Measurements from ENCODE around the gene SCD. TPM values are rescaled to one million over a fixed set of nuclear protein-coding genes. Genes with fewer than 3 reads are reported as not detected.
A peak's percentile ranks its signal among the peaks of the same experiment; 100 is the strongest.

The SCD gene
- total RNA-seq, 2 experiments from 2014 or later = 1.7 TPM

DNA sequence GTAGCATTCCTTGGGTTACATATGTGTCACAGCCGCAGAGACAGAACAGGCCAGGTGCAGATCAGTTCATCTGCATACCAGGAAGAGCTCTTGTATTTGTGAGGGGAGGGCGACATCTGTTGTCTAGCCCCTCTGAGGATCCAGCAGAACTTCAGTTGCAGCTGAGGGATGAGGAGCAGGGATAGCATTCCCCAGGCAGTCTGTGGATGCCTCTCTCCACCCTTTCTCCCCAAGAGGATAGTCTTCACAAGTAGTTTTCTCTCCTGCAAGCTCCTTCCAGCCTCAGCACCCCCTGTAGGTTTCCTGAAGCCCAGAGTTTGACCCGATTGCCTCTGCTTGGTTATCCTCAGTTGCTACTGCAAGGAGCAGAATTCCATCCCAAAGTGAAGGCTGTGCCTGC, 2.6 kb downstream of the SCD start:
- ATAC-seq (ENCODE audit: poor library complexity) (no peak), DNase-seq (no peak)
- Mint-ChIP-seq H3K4me1 (ENCODE audit: low read depth) (peaks cover 7% of the 10 kb centered on the region), H3K27me3 (peaks cover 4% of the 10 kb centered on the region), H3K36me3 (ENCODE audit: low read depth) (no peaks in the 10 kb centered on the region), H3K9me3 (no peaks in the 10 kb centered on the region), H3K27ac (no peak overlapping the region), H3K4me3 (peak overlapping the region; percentile 54)
- Histone ChIP-seq H3K4me3 (ENCODE audit: low read length) (no peak overlapping the region), H3K27me3 (ENCODE audit: control insufficient read depth in 1 of 2, insufficient read depth in 2 of 2, low read length in 2 of 2) (no peaks in the 10 kb centered on the region), H3K36me3 (ENCODE audit: insufficient read depth, low read length) (no peaks in the 10 kb centered on the region), H3K9me3 (ENCODE audit: control insufficient read depth in 1 of 2, insufficient read depth in 1 of 2, low read length in 2 of 2) (no peaks in the 10 kb centered on the region), H3K4me1 (ENCODE audit: insufficient read depth, low read length) (peaks cover 18% of the 10 kb centered on the region), H3K27ac (ENCODE audit: low read depth in 1 of 2, low read length in 2 of 2) (no peak overlapping the region)
- TF ChIP-seq CTCF (IDR thresholded peaks at IDR 0.05) = no peak
- CTCF ChIA-PET = interaction anchor here (0.8 kb wide), 1 partner anchor 133 kb away, joined by 3 read pairs; no protein-coding TSS in a partner anchor
- intact Hi-C loops (cut with DNase I, micrococcal nuclease) = no loop called here
- POLR2A ChIA-PET = interaction anchor here (1.1 kb wide), 1 partner anchor 24 kb away, joined by 3 read pairs; no protein-coding TSS in a partner anchor

- H3K4me3 ChIP-seq (ENCODE audit: low read length) = no peak overlapping the region
- no peaks in the 10 kb centered on the region for H3K36me3 ChIP-seq (ENCODE audit: insufficient read depth, low read length)
- TF ChIP-seq CTCF (IDR thresholded peaks at IDR 0.05) = no peak
- ChIA-PET CTCF (interaction anchor here (0.7 kb wide), 1 partner anchor 158 kb away, joined by 3 read pairs; no protein-coding TSS in a partner anchor), POLR2A (no interaction called here)
- DNase-seq (no peak), ATAC-seq (ENCODE audit: poor library complexity) (no peak)
- no peaks in the 10 kb centered on the region for H3K36me3 Mint-ChIP-seq (ENCODE audit: low read depth)
- no peaks in the 10 kb centered on the region for H3K9me3 Mint-ChIP-seq
- no peaks in the 10 kb centered on the region for H3K9me3 ChIP-seq (ENCODE audit: control insufficient read depth in 1 of 2, insufficient read depth in 1 of 2, low read length in 2 of 2)
- peaks cover 7% of the 10 kb centered on the region for H3K4me1 Mint-ChIP-seq (ENCODE audit: low read depth)
- H3K27me3 Mint-ChIP-seq = peaks cover 4% of the 10 kb centered on the region
- H3K4me1 ChIP-seq (ENCODE audit: insufficient read depth, low read length) = peaks cover 15% of the 10 kb centered on the region
- no peak overlapping the region for H3K4me3 Mint-ChIP-seq
- no peaks in the 10 kb centered on the region for H3K27me3 ChIP-seq (ENCODE audit: control insufficient read depth in 1 of 2, insufficient read depth in 2 of 2, low read length in 2 of 2)
- H3K27ac ChIP-seq (ENCODE audit: low read depth in 1 of 2, low read length in 2 of 2) = no peak overlapping the region
- no peak overlapping the region for H3K27ac Mint-ChIP-seq
- intact Hi-C loops (cut with DNase I, micrococcal nuclease) = no loop called here
Observed at GRCh38 chr10:100350914-100351485, 4.0 kb downstream of the SCD start.

DNA sequence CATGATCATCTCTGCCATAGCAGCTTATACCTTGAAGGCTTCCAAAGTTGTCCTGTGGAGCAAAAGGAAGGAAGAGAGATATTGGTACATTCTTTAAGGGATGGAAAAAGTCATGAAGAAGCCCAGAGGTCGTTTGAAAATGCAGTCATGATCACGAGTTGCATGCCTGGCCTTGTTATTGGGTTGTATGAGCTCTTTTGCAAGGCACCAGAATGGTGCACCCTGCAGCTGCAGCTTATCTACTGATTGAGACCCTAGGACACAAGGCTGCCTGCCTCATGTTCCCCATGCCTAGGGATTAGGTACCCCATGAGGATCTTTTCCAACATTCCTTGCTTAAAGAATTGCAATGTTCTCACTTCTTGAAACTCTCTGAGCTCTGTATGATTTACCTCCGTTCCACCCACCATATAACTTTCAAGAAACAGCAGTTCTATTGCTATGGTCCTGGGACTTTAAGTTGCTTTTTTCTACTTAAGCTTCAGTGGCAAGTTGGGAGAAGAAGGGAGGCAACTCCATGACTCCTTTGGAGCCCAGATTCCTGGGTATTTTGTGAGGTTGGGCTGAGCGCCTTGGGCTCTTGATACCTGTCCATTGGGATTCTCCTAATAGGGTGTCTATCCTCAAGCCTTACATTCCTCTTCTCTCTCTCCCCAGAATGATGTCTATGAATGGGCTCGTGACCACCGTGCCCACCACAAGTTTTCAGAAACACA, 6.9 kb downstream of the SCD start:
- ATAC-seq (ENCODE audit: poor library complexity) (no peak), DNase-seq (no peak)
- Mint-ChIP-seq H3K36me3 (ENCODE audit: low read depth) (no peaks in the 10 kb centered on the region), H3K9me3 (no peaks in the 10 kb centered on the region), H3K4me1 (ENCODE audit: low read depth) (peaks cover 2% of the 10 kb centered on the region), H3K27me3 (no peaks in the 10 kb centered on the region), H3K4me3 (no peak overlapping the region), H3K27ac (no peak overlapping the region)
- no peak overlapping the region for H3K27ac ChIP-seq (ENCODE audit: low read depth in 1 of 2, low read length in 2 of 2)
- no peaks in the 10 kb centered on the region for H3K27me3 ChIP-seq (ENCODE audit: control insufficient read depth in 1 of 2, insufficient read depth in 2 of 2, low read length in 2 of 2)
- CTCF ChIA-PET = no interaction called here
- no peaks in the 10 kb centered on the region for H3K9me3 ChIP-seq (ENCODE audit: control insufficient read depth in 1 of 2, insufficient read depth in 1 of 2, low read length in 2 of 2)
- peaks cover under 1% of the 10 kb centered on the region for H3K4me1 ChIP-seq (ENCODE audit: insufficient read depth, low read length)
- POLR2A ChIA-PET = no interaction called here
- no peaks in the 10 kb centered on the region for H3K36me3 ChIP-seq (ENCODE audit: insufficient read depth, low read length)
- TF ChIP-seq CTCF (IDR thresholded peaks at IDR 0.05) = no peak
- intact Hi-C loops (cut with DNase I, micrococcal nuclease) = no loop called here
- no peak overlapping the region for H3K4me3 ChIP-seq (ENCODE audit: low read length)
